Measurements from ENCODE around the gene COMMD1. TPM values are rescaled to one million over a fixed set of nuclear protein-coding genes. Genes with fewer than 3 reads are reported as not detected.

Gene COMMD1
- total RNA-seq, 2 experiments from 2014 or later: 11.5 to 13.2 TPM

GRCh38 chr2:62014102-62014501 lies 108.6 kb downstream of the COMMD1 start:
- ATAC-seq (ENCODE audit: poor library complexity) (no peak), DNase-seq (no peak)
- CTCF ChIA-PET: no interaction called here
- Histone ChIP-seq H3K4me1 (ENCODE audit: insufficient read depth, low read length) (no peaks in the 10 kb centered on the region), H3K27me3 (ENCODE audit: control insufficient read depth in 1 of 2, insufficient read depth in 2 of 2, low read length in 2 of 2) (no peaks in the 10 kb centered on the region), H3K9me3 (ENCODE audit: control insufficient read depth in 1 of 2, insufficient read depth in 1 of 2, low read length in 2 of 2) (no peaks in the 10 kb centered on the region), H3K27ac (ENCODE audit: low read depth in 1 of 2, low read length in 2 of 2) (no peak overlapping the region), H3K4me3 (ENCODE audit: low read length) (no peak overlapping the region), H3K36me3 (ENCODE audit: insufficient read depth, low read length) (no peaks in the 10 kb centered on the region)
- Mint-ChIP-seq H3K4me3 (no peak overlapping the region), H3K4me1 (ENCODE audit: low read depth) (peaks cover 5% of the 10 kb centered on the region), H3K36me3 (ENCODE audit: low read depth) (peaks cover 14% of the 10 kb centered on the region), H3K27me3 (no peaks in the 10 kb centered on the region), H3K27ac (no peak overlapping the region), H3K9me3 (no peaks in the 10 kb centered on the region)
- intact Hi-C loops (cut with DNase I, micrococcal nuclease): no loop called here
- POLR2A ChIA-PET: no interaction called here
- TF ChIP-seq CTCF (IDR thresholded peaks at IDR 0.05): no peak

DNA sequence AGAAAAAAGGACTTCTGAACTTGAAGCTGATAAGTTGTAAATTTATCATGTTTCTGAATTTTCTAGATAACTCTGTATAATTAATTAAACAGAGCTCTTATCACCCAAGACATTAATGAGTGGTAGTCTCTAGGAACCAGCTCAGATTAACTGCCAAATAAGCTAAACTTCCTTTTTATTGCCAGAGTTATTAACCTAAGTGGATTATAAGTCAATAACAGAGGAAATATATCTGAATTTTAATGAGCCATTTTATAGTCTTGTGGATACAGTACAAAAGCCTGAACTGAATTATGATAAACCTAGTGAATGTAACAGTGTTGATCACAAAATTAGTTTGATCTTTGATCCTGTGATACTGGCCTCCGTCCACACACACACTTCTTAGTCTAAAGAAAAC lies 111.5 kb downstream of the COMMD1 start:
- H3K4me3 Mint-ChIP-seq: no peak overlapping the region
- no peaks in the 10 kb centered on the region for H3K36me3 ChIP-seq (ENCODE audit: insufficient read depth, low read length)
- CTCF ChIA-PET: no interaction called here
- no peak for DNase-seq
- no peak for ATAC-seq (ENCODE audit: poor library complexity)
- TF ChIP-seq CTCF (IDR thresholded peaks at IDR 0.05): no peak
- H3K27ac ChIP-seq (ENCODE audit: low read depth in 1 of 2, low read length in 2 of 2): no peak overlapping the region
- no peak overlapping the region for H3K27ac Mint-ChIP-seq
- H3K4me1 Mint-ChIP-seq (ENCODE audit: low read depth): peaks cover 5% of the 10 kb centered on the region
- H3K36me3 Mint-ChIP-seq (ENCODE audit: low read depth): peaks cover 32% of the 10 kb centered on the region
- no peaks in the 10 kb centered on the region for H3K9me3 ChIP-seq (ENCODE audit: control insufficient read depth in 1 of 2, insufficient read depth in 1 of 2, low read length in 2 of 2)
- no peak overlapping the region for H3K4me3 ChIP-seq (ENCODE audit: low read length)
- intact Hi-C loops (cut with DNase I, micrococcal nuclease): no loop called here
- no peaks in the 10 kb centered on the region for H3K27me3 Mint-ChIP-seq
- no peaks in the 10 kb centered on the region for H3K27me3 ChIP-seq (ENCODE audit: control insufficient read depth in 1 of 2, insufficient read depth in 2 of 2, low read length in 2 of 2)
- H3K4me1 ChIP-seq (ENCODE audit: insufficient read depth, low read length): no peaks in the 10 kb centered on the region
- no peaks in the 10 kb centered on the region for H3K9me3 Mint-ChIP-seq
- POLR2A ChIA-PET: no interaction called here

- no peak overlapping the region for H3K27ac Mint-ChIP-seq
- H3K4me3 ChIP-seq (ENCODE audit: low read length): no peak overlapping the region
- intact Hi-C loops (cut with DNase I, micrococcal nuclease): no loop called here
- no peak for TF ChIP-seq CTCF (IDR thresholded peaks at IDR 0.05)
- no peak overlapping the region for H3K27ac ChIP-seq (ENCODE audit: low read depth in 1 of 2, low read length in 2 of 2)
- ChIA-PET CTCF (no interaction called here), POLR2A (no interaction called here)
- no peak overlapping the region for H3K4me3 Mint-ChIP-seq
- H3K27me3 Mint-ChIP-seq: no peaks in the 10 kb centered on the region
- no peaks in the 10 kb centered on the region for H3K4me1 Mint-ChIP-seq (ENCODE audit: low read depth)
- H3K9me3 Mint-ChIP-seq: peaks cover 2% of the 10 kb centered on the region
- ATAC-seq (ENCODE audit: poor library complexity) (no peak), DNase-seq (no peak)
- H3K36me3 ChIP-seq (ENCODE audit: insufficient read depth, low read length): no peaks in the 10 kb centered on the region
- H3K4me1 ChIP-seq (ENCODE audit: insufficient read depth, low read length): no peaks in the 10 kb centered on the region
- H3K36me3 Mint-ChIP-seq (ENCODE audit: low read depth): no peaks in the 10 kb centered on the region
- H3K27me3 ChIP-seq (ENCODE audit: control insufficient read depth in 1 of 2, insufficient read depth in 2 of 2, low read length in 2 of 2): no peaks in the 10 kb centered on the region
- H3K9me3 ChIP-seq (ENCODE audit: control insufficient read depth in 1 of 2, insufficient read depth in 1 of 2, low read length in 2 of 2): no peaks in the 10 kb centered on the region
Measured at GRCh38 chr2:62029910-62030309, 124.4 kb downstream of the COMMD1 start.
